K562 (cell line): ENCODE measurements around the gene PPFIBP2. TPM values are rescaled to one million over a fixed set of nuclear protein-coding genes. Genes with fewer than 3 reads are reported as not detected.

Experiments used
- ATAC-seq: fragments of 200-7000 bp; cut with Tn5 transposase; 3 replicates; pipeline ENCODE4 v1.9.1; 2020; ENCODE audit warnings: moderate library complexity
- BruUV-seq: library from RNA; stranded (reverse); fragments of 400-500 nt; replicated peaks from 2 replicates; lab custom pipeline; 2021; lab: Mats Ljungman, UMichigan
- CTCF ChIA-PET: fragments of 300-600 bp; formaldehyde crosslinking; extraction: SDS; loops from one replicate; lab custom pipeline; 2021; ENCODE audit warnings: low intra/inter-chr PET ratio; lab: Yijun Ruan, JAX
- POLR2A ChIA-PET: fragments of 300-600, 350-650 bp; sonication (Branson Sonifier 250); formaldehyde crosslinking; extraction: SDS; loops from one replicate; lab custom pipeline; 2021; ENCODE audit warnings: antibody characterized with exemption, inconsistent platforms; lab: Yijun Ruan, JAX
- DNase-seq, 4 experiments: peaks; one replicate each; pipeline versions ENCODE4 v3.0.0 to v3.0.0-alpha.2; 2011 to 2018; ENCODE audit warnings: low spot score in 3 of 4, mixed read lengths in 3 of 4; ENCODE audit errors: extremely low read depth in 1 of 4
- FAIRE-seq: peaks from 2 replicates; lab custom pipeline; 2011; peaks lifted over from hg19 to GRCh38; lab: Jason Lieb, UNC
- H2AFZ ChIP-seq: 2 replicates; pipeline ENCODE4 v1.6.0; 2011; ENCODE audit warnings: low read depth, low read length, control low read depth, inconsistent platforms
- H3K27ac ChIP-seq: fragments of 200-600 bp; 3 replicates; pipeline ENCODE4 v1.8.0; 2011; ENCODE audit warnings: low read depth, mild to moderate bottlenecking, control low read depth, inconsistent platforms, low read length, moderate library complexity, mixed read lengths; ENCODE audit errors: extremely low read depth
- H3K27me3 ChIP-seq, 2 experiments: fragments of 300-600 bp in 1 of 2; 2 replicates in 1 of 2; 3 replicates in 1 of 2; pipeline versions ENCODE4 v1.6.0 to v1.8.0; 2011; ENCODE audit warnings: inconsistent platforms in 2 of 2, low read length in 2 of 2, mild to moderate bottlenecking in 1 of 2, mixed read lengths in 1 of 2, moderate library complexity in 1 of 2; ENCODE audit not compliant: control insufficient read depth in 2 of 2, insufficient read depth in 2 of 2
- H3K36me3 ChIP-seq: fragments of 300-600 bp; 3 replicates; pipeline ENCODE4 v1.8.0; 2011; ENCODE audit warnings: mild to moderate bottlenecking, low read length, inconsistent platforms; ENCODE audit not compliant: control insufficient read depth, insufficient read depth
- H3K4me1 ChIP-seq, 2 experiments: fragments of 200-600 bp in 1 of 2; replicated peaks in 1 of 2; 2 replicates in 1 of 2; 3 replicates in 1 of 2; pipeline versions ENCODE4 v1.5.1 to v1.8.0; 2011; ENCODE audit warnings: inconsistent platforms in 2 of 2, low read length in 2 of 2, mild to moderate bottlenecking in 1 of 2, mixed read lengths in 1 of 2, moderate library complexity in 1 of 2; ENCODE audit not compliant: control insufficient read depth in 2 of 2, insufficient read depth in 2 of 2
- H3K4me2 ChIP-seq: 2 replicates; pipeline ENCODE4 v1.6.1; 2011; ENCODE audit warnings: low read length, control low read depth, inconsistent platforms, mixed read lengths; ENCODE audit not compliant: insufficient read depth
- H3K4me3 ChIP-seq: fragments of 200-600 bp; sonication (generic), shearing (Covaris generic); 2 replicates; pipeline ENCODE4 v1.5.1; 2016; ENCODE audit warnings: control low read depth, inconsistent platforms
- H3K79me2 ChIP-seq: fragments of 200-600 bp; 3 replicates; pipeline ENCODE4 v1.8.0; 2011; ENCODE audit warnings: low read length, inconsistent platforms; ENCODE audit not compliant: control insufficient read depth, insufficient read depth
- H3K9ac ChIP-seq, 2 experiments: 2 replicates each; pipeline versions ENCODE4 v1.6.0 to v1.6.1; 2011; ENCODE audit warnings: low read depth in 2 of 2, low read length in 2 of 2, control low read depth in 1 of 2, inconsistent platforms in 1 of 2, mild to moderate bottlenecking in 1 of 2, mixed read lengths in 1 of 2; ENCODE audit not compliant: insufficient read depth in 1 of 2
- H3K9me1 ChIP-seq: one replicate; pipeline ENCODE4 v1.6.0; 2011; ENCODE audit warnings: inconsistent platforms, mild to moderate bottlenecking, low read length, moderate library complexity; ENCODE audit not compliant: control insufficient read depth, insufficient read depth
- H3K9me3 ChIP-seq: replicated peaks from 2 replicates; pipeline ENCODE4 v1.5.1; 2011; ENCODE audit warnings: low read depth, low read length, inconsistent platforms; ENCODE audit not compliant: control insufficient read depth, insufficient read depth
- H4K20me1 ChIP-seq: replicated peaks from 2 replicates; pipeline ENCODE4 v1.6.1; 2011; ENCODE audit warnings: low read length, inconsistent platforms, mixed read lengths; ENCODE audit not compliant: control insufficient read depth, insufficient read depth
- EGR1 ChIP-seq: fragments of 450-650 bp; conservative IDR thresholded peaks from 2 replicates; pipeline ENCODE4 v1.6.1; 2017; ENCODE audit warnings: mild to moderate bottlenecking
- ETS2 ChIP-seq: IDR thresholded peaks from 2 replicates; pipeline ENCODE4 v1.6.1; 2016; ENCODE audit warnings: borderline replicate concordance, missing genetic modification characterization, mild to moderate bottlenecking, moderate library complexity, missing compliant biosample characterization; ENCODE audit not compliant: poor library complexity, severe bottlenecking
- MBD2 ChIP-seq: sonication (generic); IDR thresholded peaks from 2 replicates; pipeline ENCODE4 v1.6.1; 2016; ENCODE audit warnings: low read depth, borderline replicate concordance
- MTA2 ChIP-seq: fragments of 450-650 bp; IDR thresholded peaks from 2 replicates; pipeline ENCODE4 v1.6.1; 2016; ENCODE audit warnings: low read depth
- TBL1XR1 ChIP-seq, 2 experiments: IDR thresholded peaks; 2 replicates each; pipeline ENCODE4 v1.6.1; 2012; ENCODE audit warnings: improper control_type of control experiment in 2 of 2, low read length in 2 of 2, mild to moderate bottlenecking in 1 of 2
- TBP ChIP-seq: optimal IDR thresholded peaks from 2 replicates; pipeline ENCODE3; 2011; ENCODE audit warnings: low read depth, low read length, improper control_type of control experiment
- ZNF354B ChIP-seq: fragments of 250-450 bp; sonication (Bioruptor Pico); IDR thresholded peaks from 2 replicates; pipeline ENCODE4 v1.4.0; 2020
- ZNF586 ChIP-seq: fragments of 450-650 bp; formaldehyde crosslinking; conservative IDR thresholded peaks from 2 replicates; pipeline ENCODE4 v1.4.0; 2020; ENCODE audit warnings: mild to moderate bottlenecking, moderate library complexity
- ZNF589 ChIP-seq: fragments of 200-800 bp; sonication (Bioruptor generic); IDR thresholded peaks from 2 replicates; pipeline ENCODE4 v1.6.1; 2016; ENCODE audit warnings: low read depth, missing genetic modification characterization, missing compliant biosample characterization
- ZNF766 ChIP-seq: fragments of 200-800 bp; sonication (Bioruptor generic); conservative IDR thresholded peaks from 2 replicates; pipeline ENCODE4 v1.6.1; 2016; ENCODE audit warnings: missing genetic modification characterization, missing compliant biosample characterization
- WGBS: fragments of 100-300 bp; shearing (Covaris generic); methylation state at CpG from one replicate; pipeline ENCODE4 v1.1.6; 2016; ENCODE audit warnings: low coverage, mixed read lengths; ENCODE audit not compliant: insufficient coverage; ENCODE audit errors: missing lambda C conversion rate; 5-methylcytosine and 5-hydroxymethylcytosine counted together
- in situ Hi-C: fragments of 300-500 bp; cut with MboI; formaldehyde crosslinking; loops from 4 replicates; pipeline ENCODE4 v1.15.0; 2018; ENCODE audit warnings: inconsistent platforms, mixed read lengths
- intact Hi-C: fragments of 100-400 bp; cut with micrococcal nuclease; formaldehyde crosslinking; loops from 2 replicates; pipeline ENCODE4 v1.14.2; 2022
- polyA plus RNA-seq, 8 experiments: library from polyadenylated mRNA; depleted of rRNA in 4 of 8; stranded (reverse) in 5 of 8; unstranded in 3 of 8; fragments of >200 nt; fragmentation: Nextera tagmentation in 2 of 8; fragmentation: Illumina TruSeq in 1 of 8; extraction: Ambion mirVana in 2 of 8; extraction: Trizol in 1 of 8; gene quantifications; 2 replicates each; pipeline versions ENCODE4 v1.2.1 to v1.2.3, GENCODE V29; 2011 to 2014; ENCODE audit warnings: inconsistent platforms in 1 of 8, missing spikeins in 1 of 8
- total RNA-seq, 7 experiments: library from RNA; depleted of rRNA in 6 of 7; stranded (reverse); fragments of >200 nt in 6 of 7; fragmentation: Illumina TruSeq in 2 of 7; extraction: Trizol in 2 of 7; gene quantifications; 2 replicates each; pipeline versions ENCODE4 v1.2.1 to v1.2.3, GENCODE V29; 2011 to 2021; ENCODE audit warnings: low replicate concordance in 1 of 7
- TF ChIP-seq, protein P1 (sequence below): fragments of 450-650 bp; IDR thresholded peaks from 2 replicates; pipeline ENCODE4 v1.6.1; 2016; ENCODE audit warnings: low read depth, mild to moderate bottlenecking, moderate library complexity

The PPFIBP2 gene
- total and polyA plus RNA-seq, 9 of the 15 experiments (the other 6 are each of a cell fraction or from before 2014, with no cell fraction given): 0.18 to 3.4 (median 1.2) TPM

DNA sequence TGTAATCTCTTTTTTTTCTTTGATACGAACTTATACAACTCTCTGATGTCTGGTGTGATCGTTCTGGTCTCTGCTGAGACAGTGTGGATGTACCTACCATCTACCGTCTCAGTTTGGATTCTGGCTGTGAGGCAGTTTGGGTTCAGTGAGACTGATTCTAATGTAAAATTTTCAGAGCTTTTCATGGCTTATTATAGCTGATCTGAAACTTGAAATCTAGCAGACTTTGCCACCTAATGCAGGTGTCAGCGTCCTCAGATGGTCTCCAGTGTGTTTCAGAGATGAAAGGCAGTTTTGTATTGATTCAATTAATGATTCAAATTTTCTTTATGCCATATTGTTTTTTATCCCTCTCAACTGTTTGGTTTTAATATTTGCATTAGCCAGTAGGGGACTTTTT lies 35.9 kb downstream of the PPFIBP2 start:
- Histone ChIP-seq H3K4me1 (no peaks in the 10 kb centered on the region; a peak in 1 of 5 replicates), H3K27ac (no peak overlapping the region), H3K4me2 (no peak overlapping the region), H3K36me3 (no peaks in the 10 kb centered on the region), H4K20me1 (no peaks in the 10 kb centered on the region), H3K27me3 (peaks cover 0 to 18% of the 10 kb centered on the region in 2 experiments; a peak in 2 of 5 replicates), H3K9ac (no peak overlapping the region), H3K79me2 (no peaks in the 10 kb centered on the region), H3K4me3 (no peak overlapping the region), H3K9me1 (no peaks in the 10 kb centered on the region), H2AFZ (no peak overlapping the region), H3K9me3 (no peaks in the 10 kb centered on the region)
- TF ChIP-seq ZNF589 (CRISPR knock-in tag): no peak
- ChIA-PET POLR2A (no interaction called here), CTCF (no interaction called here)
- in situ Hi-C loops (no loop called here), intact Hi-C loops (no loop called here)
- ATAC-seq: no peak
- DNase-seq: no peak
- no TSS peak for BruUV-seq
- 2% methylated on average over 4 of the region's 4 CpGs for WGBS
- no peak for FAIRE-seq

DNA sequence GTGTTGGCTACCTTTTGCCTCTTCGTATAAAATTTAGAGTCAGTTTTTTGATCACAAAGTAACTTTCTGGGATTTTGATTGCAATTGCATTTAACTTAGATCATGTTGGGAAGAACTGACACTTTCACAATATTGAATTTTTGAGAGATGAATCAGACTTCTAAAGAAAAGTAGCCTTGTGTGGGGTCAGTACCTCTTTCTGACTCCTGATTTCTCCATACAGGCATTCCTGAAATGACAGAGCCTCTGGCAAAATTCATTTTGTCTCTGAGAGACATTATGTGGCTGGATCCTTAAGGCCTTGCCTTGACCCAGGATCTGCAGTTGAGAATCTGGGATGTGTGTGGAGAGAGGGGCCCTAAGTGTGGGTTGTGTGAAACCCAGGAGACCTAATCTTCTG lies 37.8 kb downstream of the PPFIBP2 start:
- H3K4me1 ChIP-seq: no peaks in the 10 kb centered on the region; a peak in 1 of 5 replicates
- intact Hi-C loops (no loop called here), in situ Hi-C loops (no loop called here)
- no peak overlapping the region for H3K4me3 ChIP-seq
- H3K79me2 ChIP-seq: no peaks in the 10 kb centered on the region
- H3K36me3 ChIP-seq: no peaks in the 10 kb centered on the region
- no peak overlapping the region for H3K9ac ChIP-seq
- H3K27ac ChIP-seq: no peak overlapping the region
- WGBS: 0% methylated on average over 1 of the region's 1 CpG
- ATAC-seq (no peak), DNase-seq (no peak), FAIRE-seq (no peak)
- TF ChIP-seq MBD2: no peak
- no peak for TF ChIP-seq TBP
- no peak for TF ChIP-seq ZNF586 (CRISPR knock-in tag)
- TF ChIP-seq ZNF766 (CRISPR knock-in tag): no peak
- TF ChIP-seq ZNF354B (CRISPR knock-in tag): no peak
- TF ChIP-seq, protein P1, sequence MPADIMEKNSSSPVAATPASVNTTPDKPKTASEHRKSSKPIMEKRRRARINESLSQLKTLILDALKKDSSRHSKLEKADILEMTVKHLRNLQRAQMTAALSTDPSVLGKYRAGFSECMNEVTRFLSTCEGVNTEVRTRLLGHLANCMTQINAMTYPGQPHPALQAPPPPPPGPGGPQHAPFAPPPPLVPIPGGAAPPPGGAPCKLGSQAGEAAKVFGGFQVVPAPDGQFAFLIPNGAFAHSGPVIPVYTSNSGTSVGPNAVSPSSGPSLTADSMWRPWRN: no peak
- TF ChIP-seq TBL1XR1 (IDR thresholded peaks at IDR 0.05; ENCODE audit: low read length in 2 of 2): no peak
- no peak for TF ChIP-seq MTA2
- no peak for TF ChIP-seq EGR1
- TF ChIP-seq ETS2 (tag): no peak
- CTCF ChIA-PET: no interaction called here
- no peaks in the 10 kb centered on the region for H3K9me1 ChIP-seq
- no peak overlapping the region for H3K4me2 ChIP-seq
- H4K20me1 ChIP-seq: no peaks in the 10 kb centered on the region
- peaks cover 0 to 11% of the 10 kb centered on the region in 2 experiments; a peak in 1 of 5 replicates for H3K27me3 ChIP-seq
- no peak overlapping the region for H2AFZ ChIP-seq
- POLR2A ChIA-PET: no interaction called here
- H3K9me3 ChIP-seq: no peaks in the 10 kb centered on the region
- no TSS peak for BruUV-seq
